ENCODE results near the gene FATE1.

FATE1 gene

DNA sequence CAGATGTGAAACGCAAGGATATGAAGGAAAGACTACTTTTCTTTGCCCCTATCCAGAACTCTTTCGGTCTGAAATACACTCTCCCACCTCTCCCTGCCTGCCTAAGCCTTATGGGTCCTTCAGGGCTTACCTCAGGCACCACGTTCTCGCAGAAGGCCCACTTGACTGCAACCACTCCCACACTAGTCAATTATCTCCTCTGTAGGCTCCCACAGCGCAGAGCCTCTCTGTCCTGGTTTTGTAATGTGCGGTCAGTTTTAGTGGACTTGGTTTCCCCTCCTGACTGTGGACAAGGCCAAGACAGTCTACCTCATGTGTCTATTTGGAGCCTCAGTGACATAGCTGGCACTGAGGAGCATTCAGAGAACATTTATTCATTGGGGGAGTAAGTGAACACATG lies 29.8 kb downstream of the FATE1 start:
- no peak for FAIRE-seq

DNA sequence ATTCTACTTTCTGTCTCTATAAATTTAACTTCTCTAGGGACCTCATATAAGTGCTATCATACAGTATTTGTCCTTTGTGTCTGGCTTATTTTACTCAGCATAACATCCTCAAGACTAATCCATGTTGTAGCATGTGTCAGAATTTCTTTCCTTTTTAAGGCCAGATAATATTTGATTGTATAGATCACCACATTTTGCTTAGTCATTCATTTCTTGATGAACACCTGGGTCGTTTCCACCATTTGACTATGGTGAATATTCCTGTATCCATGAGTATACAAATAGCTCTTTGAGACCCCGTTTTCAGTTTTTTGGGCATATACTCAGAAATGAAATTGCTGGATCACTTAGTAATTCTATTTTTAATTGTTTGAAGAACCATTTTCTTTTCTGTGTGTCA lies 30.7 kb downstream of the FATE1 start:
- no peak for FAIRE-seq

DNA sequence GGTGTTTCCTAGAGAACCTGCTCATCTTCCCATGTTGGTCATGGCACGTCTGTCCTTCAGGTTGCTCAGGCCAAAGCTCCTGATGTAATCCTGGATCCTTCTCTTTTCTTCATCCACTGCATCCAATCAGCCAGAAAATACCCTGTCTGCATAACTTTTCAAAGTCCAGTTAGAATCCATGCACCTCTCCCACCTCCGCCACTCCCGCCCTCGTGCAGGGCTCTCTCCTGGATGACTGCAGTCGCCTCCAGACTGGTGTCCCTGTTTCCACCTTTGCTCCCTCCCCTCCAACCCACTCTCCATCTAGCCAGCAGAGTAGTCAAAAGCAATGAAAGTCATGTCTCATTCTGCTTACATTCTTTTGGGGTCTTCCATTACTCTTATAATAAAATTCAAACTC lies 34.7 kb downstream of the FATE1 start:
- FAIRE-seq = no peak

DNA sequence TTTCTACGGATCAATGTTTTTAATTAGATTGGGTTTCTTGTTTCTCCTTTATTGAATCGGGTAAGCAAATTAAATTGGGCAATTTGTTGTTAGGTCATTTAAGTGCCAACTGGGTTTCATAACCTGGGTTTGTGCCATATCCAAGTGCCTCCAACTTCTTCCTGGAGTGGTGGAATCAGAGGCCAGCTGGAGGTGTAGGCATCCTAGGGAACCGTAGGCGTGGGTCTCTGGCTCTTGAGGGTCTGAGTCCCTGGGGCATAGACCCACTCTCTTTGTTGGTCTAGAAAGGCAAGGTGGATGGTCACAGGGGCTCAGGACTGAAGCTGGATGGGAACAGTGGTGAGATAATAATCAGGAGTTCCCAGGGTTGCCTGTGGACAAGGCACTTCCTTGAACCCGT lies 37.0 kb downstream of the FATE1 start:
- FAIRE-seq = no peak

DNA sequence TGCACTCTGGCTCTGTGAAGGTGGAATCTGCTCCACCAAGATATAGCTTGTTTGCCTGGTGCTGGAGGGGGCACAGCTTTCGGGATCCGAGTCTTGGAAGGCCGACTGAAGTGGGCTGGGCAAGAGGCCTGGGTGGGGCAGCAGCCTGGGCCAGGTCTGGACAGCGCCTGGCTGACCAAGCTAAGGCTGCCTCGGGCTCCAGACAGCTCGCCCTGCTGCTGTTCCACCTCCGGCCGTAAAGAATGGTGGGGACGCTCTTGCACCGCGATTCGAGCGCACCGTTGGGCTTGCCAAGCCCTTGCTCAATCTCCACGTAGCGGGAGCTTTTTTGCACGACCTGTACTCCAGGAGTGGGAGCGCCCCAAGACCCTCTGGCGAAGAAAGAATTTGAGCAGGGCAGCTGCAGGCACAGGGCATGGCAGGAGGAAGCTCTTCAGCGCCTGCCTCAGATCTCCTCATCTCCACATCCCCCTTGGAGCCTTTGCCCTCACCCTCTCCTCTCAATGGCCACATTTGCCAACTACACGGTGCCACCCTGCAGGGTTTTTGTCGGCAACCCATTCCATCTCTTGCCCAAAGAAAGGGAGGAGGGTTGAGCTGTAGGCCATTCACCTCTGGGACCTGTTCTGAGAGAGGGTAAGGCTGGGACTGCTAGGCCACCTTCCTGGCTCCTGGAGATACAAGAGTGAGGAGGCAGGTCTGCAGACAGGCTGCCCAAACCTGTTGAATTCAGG lies 37.6 kb downstream of the FATE1 start:
- no peak for FAIRE-seq

DNA sequence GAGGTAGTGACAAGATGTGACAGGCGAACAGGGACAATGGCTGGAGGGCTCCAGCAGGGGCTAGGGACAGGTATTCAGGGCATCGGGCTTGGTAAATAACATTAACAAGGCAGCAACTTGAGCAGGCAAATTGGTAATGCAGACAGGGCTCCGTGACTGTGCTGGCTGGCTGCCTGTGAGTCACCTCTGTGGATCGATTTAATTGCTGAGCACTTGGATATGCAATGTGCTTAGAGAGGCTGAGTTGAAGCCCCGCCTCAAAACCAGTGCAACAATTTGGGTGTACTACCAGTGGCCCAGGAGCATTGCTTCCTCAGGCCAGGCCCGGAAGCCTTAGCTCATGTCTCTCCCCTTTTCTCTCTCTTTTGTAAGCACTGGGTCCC lies 38.2 kb downstream of the FATE1 start:
- no peak for FAIRE-seq

DNA sequence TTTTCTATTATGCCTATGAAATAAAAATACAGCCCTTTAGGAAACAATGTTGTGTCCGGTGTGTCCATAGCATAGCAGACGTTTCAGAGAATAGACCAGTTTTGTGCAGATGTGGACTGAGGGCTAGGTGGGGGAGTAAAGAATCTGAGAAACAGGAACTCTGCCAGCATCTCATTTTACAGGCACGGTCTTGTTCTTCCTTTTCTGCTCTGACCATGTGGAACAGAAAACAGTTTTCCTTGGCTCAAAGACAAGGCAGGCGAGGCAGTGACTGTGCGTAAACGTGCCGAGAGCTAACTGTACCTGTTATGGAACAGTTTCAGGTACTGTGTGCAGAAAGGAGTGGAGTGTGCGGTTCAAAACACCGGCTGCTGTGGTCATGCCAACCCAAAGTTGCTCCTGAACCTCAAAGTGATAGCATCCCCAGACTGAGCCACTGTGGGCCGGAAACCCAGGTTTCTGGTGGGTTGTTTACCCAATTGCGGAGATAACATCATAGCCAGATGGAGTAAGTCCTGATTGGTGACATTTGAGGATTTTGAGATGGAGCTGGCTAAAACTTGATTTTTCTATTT lies 38.9 kb downstream of the FATE1 start:
- FAIRE-seq = no peak

DNA sequence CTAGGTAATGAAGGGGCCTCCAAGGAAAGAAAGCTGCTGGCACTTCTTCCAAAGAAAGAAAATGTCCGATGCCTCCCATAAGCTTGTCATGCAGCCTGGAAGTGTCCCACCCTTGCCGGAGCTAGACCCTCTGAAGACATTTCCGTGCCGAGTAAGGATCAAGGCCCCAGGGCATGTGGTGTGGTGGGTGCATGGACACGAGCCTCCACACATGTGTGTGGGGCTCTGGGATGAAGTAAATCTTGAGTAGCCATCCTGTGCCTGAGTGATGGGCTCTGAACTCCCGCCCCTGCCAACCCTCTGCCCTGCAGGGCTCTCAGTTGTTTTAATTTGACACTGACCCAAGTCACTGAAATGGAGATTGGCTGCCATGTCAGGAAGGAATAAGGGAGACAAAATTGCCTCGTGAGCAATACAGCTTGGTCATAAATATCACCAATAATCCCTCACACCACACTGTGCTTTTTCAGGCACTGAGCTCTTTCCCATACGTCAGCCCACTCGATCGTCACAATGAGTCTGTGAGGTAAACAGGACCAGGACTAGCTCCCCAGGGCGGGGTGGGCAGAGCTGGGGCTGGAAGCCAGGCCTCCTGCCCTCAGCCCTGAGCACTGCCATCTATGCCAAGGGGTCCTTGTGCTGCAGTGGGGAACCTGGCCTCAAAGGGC lies 43.3 kb downstream of the FATE1 start:
- no peak for FAIRE-seq

DNA sequence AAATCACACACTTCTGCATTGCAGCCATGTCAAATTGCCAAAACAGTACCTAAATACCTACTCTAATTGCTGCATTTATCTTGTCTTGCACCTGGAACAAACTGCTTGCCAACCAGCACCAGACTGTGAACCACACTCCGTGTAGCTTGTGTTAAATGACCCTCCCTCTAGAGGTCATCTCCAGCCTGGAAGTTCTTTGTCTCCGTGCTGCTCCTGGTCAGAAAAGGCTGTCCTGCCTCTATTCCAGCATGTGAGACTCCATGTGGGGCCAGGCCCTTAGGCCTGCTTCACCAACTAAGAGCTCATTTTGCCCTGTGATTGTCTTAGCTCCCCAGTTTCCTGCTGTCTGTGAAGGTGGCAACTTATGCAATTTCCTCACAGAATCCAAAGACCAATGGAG lies 47.0 kb downstream of the FATE1 start:
- FAIRE-seq = no peak

DNA sequence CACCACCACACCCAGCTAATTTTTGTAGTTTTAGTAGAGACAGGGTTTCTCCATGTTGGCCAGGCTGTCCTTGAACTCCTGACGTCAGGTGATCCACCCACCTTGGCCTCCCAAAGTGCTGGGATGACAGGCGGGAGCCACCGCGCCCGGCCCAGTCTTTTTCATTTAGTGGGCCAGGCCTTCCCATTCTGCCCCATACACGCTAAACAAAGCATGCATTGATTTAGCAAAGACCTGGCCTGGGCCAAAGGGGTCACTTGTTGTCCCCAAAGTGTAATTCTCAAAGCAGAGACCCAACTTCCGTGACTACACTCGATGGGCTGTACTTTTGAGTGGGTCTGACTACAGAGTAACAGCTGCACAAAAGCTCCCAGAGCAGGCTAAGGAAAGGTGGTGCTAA lies 47.9 kb downstream of the FATE1 start:
- FAIRE-seq = no peak

DNA sequence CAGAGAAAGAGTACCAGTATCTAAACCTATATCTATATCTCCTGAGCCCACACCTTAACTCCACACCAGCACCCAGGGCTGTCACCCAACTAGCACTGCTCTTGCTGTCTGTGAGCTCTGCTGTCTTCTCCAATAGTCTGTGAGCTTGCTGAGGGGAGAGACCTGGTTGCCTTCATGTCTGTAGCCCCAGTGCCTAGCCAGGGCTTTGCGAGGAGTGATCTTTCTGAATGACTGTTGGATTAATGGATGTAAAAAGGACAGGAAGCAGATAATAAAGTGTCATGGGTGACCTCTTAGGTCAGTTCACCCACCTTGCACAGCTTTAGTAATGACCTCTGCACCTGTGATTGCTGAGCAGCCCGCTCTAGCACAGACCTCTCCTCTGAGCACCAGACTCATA lies 49.2 kb downstream of the FATE1 start:
- no peak for FAIRE-seq

DNA sequence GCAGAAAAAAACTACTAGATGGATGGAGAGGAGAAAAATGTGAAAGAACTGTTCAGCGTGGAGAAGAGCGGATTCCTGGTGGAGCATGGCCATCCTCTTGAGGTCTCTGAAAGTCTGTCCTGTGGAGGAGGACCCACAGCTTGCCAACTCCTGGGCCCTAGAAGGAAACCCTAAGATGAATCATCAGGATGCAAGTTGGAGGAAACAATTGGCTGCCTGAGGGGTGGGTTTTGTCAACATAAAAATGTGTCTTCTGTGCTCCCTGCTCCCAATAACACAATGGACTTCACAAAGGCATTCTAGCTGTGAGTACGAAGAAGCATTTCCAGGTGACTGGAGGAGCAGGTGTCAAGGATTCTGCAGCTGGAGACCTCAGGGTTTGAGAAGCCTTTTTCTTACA lies 55.9 kb downstream of the FATE1 start:
- FAIRE-seq = no peak
